Body of pancreas (tissue), 4 donors: ENCODE results near the gene NOX3.

ENCODE experiments used
- POLR2A ChIP-seq, 3 donors: fragments of 450-650 bp; IDR thresholded peaks; one replicate each; pipeline ENCODE4 v1.6.1; 2016; ENCODE audit warnings: antibody characterized with exemption in 3 of 3, mild to moderate bottlenecking in 2 of 3
- TF ChIP-seq, protein P1 (sequence below), 7 experiments: fragments of 450-650 bp in 4 of 7; fragments of 200-600 bp in 3 of 7; sonication (generic) in 3 of 7; IDR thresholded peaks; one replicate each; pipeline ENCODE4 v1.5.1; 2016 to 2019; ENCODE audit warnings: antibody characterized with exemption in 7 of 7

DNA sequence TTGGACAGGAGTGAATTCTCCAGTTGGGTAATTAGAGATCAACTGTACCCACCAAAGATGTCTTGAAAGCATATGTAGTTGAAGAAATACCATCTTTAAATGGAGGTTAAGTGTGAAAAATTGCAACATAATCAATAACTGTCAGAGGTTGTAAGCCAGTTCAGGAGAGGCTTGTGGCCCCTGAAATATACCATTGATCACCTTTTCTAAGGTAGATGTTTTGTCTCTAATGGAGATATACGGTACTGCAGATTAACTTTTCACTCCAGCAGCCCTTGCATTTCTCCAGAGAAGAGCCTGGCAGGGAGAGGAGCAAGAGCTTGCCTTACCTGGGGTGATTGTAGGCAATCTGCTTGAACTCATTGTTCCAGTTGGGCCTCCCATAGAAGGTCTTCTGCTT lies 48.8 kb downstream of the NOX3 start:
- TF ChIP-seq, protein P1, sequence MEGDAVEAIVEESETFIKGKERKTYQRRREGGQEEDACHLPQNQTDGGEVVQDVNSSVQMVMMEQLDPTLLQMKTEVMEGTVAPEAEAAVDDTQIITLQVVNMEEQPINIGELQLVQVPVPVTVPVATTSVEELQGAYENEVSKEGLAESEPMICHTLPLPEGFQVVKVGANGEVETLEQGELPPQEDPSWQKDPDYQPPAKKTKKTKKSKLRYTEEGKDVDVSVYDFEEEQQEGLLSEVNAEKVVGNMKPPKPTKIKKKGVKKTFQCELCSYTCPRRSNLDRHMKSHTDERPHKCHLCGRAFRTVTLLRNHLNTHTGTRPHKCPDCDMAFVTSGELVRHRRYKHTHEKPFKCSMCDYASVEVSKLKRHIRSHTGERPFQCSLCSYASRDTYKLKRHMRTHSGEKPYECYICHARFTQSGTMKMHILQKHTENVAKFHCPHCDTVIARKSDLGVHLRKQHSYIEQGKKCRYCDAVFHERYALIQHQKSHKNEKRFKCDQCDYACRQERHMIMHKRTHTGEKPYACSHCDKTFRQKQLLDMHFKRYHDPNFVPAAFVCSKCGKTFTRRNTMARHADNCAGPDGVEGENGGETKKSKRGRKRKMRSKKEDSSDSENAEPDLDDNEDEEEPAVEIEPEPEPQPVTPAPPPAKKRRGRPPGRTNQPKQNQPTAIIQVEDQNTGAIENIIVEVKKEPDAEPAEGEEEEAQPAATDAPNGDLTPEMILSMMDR (IDR thresholded peaks at IDR 0.05): no peak
- TF ChIP-seq POLR2A (IDR thresholded peaks at IDR 0.05): no peak
